AML-193 (cell line): ENCODE results near the gene EVI5L.
"Not testable (repeated sequence)": the region's sequence is repeated elsewhere in the genome, so short reads cannot be mapped to it uniquely, and the experiment has no call there.

Experiments used
- DNase-seq, 2 experiments: peaks; one replicate each; lab custom pipeline; 2025; lab: John Stamatoyannopoulos, UW

Gene EVI5L

DNA sequence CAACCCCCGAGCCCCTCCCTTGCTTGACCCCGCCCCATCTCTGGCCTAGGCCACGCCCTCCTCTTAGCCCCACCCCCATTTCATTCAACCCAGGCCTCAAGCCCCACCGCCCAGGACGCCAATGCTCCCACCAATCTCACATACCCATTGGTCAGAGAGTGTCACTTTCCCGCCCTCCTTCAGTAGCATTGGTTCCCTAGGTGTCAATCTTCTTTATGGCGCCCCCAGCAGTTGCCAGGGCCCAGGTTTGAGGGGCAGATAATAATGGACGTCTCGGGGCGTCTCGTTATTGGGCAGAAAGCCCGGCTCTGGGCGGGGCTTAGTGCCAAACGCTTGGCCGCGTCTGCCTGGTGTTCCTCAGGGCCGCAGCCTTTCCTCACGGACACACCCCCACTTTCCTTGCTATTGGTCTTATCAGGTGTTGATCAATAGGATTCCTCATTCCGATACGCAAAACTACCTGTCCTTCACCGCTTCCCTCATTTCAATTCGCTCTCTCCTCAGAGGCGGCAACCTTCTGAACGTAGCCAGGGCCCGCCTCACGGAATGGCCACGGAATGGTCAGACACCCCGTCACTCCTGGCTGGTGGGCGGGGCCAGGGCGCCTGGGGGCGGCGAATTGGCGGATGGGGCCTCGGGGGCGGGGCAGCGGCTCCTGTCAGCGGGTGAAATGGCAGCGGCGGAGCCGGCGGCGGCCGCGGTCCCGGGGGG, at the start of gene EVI5L:
Gene EVI5L (plus strand): TSS at position 658 of the 711 bp plus-strand sequence. CDS start 16,325 bp downstream, outside the sequence.
- DNase-seq = peak; percentile 99 to 100

DNA sequence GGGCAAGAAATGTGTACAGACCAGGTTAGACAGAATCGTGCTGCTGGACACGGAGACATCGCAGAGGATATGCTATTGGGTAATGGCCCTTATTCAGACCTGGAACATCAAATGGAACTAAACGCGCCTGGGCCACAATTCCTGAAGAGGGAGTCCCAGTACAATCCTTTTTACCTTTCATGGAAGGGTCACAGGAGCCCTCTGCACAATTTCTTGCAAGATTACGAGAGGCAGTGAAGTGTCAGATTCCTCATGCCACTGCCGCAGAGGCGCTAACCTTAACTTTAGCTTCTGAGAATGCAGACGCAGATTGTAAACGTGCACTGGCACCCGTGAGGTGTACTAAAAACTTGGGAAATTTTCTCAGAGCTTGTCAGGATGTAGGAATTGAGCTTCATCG, 48.9 kb upstream of the EVI5L start:
- no peak for DNase-seq

DNA sequence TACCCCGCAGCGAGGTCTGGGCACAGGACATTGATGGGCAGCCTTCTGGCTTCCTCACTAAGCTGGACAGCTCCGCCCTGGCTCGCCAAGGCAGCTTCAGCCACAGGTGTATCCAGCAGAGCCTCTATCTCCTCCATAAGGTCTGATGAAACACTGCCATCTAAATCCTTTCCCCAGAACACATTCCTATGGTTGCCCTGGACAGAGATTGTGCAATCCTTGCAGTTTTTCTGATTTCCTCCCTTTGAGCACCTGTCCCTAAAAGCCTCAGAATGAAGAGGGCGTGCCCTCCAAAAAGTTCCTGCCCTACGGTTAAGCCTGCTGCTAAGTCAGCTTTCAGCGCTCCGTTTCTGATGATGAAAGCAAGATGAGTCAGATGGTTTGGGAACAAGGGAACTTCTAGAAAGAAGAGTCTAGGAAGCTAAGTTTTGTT, 46.0 kb upstream of the EVI5L start:
- peak; percentile 53 to 60 for DNase-seq

DNA sequence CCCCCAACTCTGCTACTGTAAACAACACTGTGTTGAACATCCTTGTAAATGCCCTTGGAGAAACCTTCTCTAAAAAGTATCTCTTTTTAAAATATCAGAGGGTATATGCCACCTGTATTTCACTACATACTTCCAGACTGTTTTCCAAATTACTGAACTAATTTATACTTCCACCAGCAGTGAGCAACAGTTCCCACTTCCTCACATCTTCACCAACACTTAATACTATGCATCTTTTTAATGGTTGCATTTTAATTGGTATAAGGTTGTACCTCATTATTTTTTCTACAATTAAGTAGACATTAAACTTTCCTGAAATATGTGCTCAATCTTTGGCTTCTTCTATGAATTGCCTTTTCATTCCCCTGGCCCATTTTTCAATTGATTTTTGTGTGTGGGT, 45.2 kb upstream of the EVI5L start:
- no peak for DNase-seq

DNA sequence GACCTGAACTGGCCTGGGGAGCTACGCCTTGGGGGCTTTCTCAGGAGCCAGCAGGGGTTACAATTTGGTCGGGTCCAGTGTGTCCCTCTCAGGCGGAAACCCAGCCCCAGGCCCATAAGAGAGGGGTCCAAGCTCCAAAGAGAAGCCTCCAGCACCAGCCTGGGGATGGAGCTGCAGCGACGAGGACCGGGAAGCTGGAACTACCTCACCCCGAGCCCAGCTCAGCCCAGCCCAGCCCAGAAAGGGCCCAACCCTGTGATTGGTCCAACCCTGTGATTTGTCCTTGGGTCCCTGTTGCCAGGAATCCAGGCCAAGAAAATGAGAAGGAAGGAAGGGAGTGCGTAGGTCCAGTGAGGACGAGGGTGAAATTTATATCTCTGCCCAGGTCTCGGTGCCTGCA, 42.9 kb upstream of the EVI5L start:
- DNase-seq = no peak

DNA sequence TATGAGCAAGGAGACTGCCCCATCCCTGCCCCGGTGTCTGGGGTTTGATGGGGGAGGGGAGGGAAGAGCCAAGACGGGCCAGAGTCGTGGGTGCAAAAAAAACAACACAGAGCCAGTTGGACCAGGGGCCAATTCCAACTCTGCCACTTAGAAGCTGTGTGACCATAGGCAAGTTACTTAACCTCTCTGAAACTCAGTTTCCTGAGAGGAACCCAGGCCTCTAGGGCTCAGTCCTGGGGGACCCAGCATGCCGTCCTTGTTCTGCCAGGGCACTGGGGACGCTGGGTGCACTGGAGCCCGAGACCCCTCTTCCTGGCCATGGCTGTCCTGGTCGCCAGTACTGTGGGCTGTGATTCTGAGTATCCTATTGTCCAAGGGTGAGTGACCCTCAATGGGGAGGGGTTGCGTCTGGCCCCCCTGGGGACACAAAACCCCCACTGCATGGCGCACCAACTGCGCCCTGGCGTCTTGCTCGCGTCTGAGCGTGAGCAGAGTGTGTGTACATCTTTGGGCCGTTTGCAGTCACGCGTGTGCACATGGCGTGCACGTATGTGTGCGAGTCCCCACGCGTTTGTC, 42.3 kb upstream of the EVI5L start:
- DNase-seq = no peak

DNA sequence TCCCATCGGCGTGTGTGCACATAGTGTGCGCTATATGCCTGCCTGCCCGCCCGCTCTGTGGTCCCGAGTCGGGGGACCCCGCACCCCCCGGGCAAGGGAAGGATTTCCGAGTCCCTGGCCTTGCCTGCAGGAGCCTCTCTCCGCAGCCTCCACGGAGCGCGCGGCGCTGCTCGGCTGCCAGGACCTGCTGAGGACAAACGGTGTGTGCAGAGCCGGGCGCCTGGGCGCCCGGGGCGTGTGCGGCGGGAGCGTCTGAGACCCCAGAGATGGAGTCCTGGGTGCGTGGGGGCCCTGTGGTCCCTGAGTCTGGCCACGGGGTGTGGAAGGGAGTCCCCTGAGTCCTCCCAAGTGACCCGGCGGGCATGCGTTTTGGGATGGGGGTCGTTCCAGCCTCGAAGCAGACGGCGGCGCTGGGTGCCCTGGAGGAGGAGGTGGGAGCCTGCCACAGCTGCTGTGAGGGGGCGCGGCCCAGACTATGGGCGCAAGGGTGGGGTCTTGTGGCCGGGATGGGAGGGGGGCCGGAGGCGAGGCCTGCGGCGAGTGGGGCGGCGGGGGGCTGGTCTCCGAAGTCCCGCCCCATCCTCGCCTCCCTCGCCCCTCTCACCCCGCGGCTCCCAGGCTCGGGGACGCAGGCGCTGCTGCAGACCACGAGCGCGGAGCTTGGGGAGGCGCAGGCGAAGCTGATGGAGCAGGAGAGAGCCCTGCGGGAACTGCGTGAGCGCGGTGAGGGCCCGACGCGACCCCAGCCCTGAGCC, 41.7 kb upstream of the EVI5L start:
- DNase-seq = no peak

DNA sequence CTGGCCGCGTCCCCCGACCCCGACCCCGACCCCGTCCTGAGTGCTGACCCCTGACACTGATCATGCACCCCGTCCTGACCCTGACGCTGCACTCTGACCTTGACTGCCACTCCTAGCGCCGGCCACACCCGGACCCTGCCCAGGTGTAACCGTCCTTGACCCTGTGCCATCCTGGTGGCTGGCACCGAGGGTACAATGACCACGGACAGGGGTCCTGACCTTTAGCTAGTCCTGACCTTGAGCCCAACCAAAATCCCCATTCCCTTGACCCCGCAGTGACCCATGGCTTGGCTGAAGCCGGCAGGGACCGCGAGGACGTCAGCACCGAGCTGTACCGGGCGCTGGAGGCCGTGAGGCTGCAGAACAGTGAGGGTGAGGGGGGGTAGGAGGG, 41.1 kb upstream of the EVI5L start:
- DNase-seq = no peak

DNA sequence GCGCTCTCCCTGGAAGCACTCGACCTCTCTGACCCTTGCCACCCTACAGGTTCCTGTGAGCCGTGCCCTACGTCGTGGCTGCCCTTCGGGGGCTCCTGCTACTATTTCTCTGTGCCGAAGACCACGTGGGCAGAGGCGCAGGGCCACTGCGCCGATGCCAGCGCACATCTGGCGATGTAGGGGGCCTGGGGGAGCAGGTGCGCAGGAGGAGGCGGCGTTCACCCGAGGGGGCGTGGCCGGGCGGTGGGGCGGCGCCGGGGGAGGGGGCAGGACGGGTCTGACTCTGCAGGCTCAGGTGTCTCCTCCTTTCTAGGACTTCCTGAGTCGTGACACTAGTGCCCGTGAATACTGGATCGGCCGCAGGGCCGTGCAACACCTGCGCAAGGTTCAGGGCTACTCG, 40.6 kb upstream of the EVI5L start:
- no peak for DNase-seq

DNA sequence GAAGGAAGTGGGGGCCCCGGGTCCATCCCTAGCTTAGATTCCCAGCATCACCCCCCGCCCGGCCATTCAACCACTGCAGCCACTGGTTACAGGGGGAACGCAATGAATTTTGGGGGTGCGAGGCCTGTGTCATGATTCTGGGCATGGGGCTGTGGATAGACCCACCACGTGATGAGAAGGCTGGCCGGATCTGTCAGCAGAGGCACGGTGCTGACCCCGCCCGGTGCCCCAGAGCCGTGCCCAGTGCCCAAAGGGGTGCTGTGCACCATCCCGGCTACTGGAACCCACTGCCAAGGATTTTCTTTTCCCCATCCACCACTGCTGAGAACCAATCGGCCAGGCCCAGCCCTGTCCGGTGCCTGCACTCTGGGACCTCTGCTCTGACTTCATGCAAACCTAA, 39.6 kb upstream of the EVI5L start:
- no peak for DNase-seq

DNA sequence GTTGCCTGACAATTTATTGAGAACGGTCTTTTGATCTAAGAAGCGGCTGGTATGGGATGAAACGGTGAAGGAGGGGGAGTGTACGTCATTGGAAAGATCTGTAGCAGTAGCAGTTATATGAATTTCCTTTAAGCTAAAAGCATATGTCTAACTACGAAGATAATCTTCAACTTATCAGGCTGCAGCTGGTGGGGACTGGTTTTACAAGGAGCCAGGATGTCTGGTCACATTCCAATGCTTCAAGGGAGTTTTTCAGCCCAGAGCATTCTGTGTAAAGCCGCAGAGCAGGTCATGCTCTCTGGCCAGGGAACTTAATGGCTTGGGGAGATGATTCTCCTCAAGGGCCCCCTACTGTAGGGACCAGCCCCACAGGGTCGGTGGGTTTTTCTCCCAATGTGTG, 37.7 kb upstream of the EVI5L start:
- DNase-seq = no peak

DNA sequence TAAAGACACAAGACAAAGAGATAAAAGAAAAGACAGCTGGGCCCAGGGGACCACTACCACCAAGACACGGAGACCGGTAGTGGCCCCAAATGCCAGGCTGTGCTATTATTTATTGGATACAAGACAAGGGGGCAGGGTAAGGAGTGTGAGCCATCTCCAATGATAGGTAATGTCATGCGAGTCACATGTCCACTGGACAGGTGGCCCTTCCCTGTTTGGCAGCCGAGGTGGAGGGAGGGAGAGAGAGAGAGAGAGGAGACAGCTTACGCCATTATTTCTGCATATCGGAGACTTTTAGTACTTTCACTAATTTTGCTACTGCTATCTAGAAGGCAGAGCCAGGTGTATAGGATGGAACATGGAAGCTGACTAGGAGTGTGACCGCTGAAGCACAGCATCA, 37.3 kb upstream of the EVI5L start:
- DNase-seq = not testable (repeated sequence)

DNA sequence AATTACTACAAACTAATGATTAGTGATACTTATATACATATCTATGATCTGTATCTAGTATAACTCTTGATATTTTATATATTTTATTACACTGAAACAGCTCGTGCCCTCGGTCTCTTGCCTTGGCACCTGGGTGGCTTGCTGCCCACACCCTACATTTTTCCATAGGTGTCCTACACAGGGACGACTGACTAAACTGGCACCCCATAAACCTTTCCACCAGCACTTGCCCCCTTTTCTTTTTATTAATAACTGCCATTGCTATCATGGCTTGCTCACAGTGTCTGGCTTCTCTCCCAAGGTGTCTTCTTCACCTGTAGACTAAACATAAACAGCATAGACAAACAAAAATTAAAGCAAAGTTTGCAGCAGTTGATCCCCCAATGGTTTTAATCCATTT, 36.5 kb upstream of the EVI5L start:
- DNase-seq = no peak

DNA sequence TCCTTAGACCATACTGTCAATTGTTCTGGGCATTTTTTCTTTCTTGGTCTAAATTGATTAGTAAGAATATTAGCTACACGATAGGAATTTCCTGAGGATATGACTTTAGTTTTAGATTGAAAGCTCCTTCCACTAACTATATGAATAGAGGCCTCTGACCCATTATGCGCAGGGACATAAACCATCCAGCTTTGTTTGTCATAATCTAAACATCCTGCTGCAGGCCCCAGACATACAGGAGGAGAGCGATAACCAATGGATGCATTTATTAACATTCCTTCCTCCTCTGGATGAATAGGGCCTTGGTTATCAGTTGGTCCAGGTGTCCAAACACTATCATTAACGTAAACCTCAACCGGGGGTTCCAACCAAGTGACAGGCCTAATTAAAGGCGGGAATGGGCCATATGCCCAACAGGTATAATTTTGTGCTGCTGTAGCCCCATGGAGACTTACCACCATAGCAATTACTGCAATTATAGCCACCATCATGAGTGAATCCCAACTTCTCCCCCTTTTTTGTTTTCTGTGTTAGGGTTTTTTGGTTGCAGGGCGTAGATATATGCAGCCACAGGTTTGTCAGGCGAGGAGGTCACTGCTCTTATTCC, 34.4 kb upstream of the EVI5L start:
- no peak for DNase-seq

DNA sequence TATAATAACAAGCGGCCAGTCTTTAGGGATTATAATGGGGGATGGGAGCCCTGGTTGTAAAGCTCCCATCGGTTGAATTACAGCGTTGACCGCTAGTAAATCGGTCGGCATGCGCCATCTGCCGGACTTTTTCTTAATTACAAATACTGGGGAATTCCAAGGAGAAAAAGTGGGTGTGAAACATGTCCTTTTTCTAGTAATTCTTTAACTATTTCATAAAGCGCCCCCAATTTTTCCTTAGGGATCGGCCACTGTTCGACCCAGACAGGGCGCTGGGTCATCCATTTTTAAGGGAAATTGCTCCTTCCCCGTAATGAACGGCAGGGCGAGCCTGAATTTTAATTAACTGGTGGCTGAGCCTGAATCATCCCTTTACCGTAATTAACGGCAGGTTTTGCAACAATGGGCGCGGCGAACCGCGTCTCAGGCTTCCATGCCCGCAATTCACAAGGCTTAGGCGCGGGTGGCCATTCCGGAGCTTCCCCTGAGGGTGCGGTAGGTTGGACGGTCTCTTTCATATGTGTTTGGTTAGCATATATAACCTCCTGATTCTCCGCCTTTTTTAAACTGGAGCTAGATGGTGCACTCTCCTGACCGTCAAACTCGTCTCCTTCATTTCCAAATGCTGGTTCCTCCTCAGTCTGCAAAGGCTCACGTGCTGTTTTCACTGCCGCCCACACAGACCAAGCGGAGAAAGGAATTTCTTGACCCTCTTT, 30.2 kb upstream of the EVI5L start:
- peak; percentile 69 to 73 for DNase-seq

DNA sequence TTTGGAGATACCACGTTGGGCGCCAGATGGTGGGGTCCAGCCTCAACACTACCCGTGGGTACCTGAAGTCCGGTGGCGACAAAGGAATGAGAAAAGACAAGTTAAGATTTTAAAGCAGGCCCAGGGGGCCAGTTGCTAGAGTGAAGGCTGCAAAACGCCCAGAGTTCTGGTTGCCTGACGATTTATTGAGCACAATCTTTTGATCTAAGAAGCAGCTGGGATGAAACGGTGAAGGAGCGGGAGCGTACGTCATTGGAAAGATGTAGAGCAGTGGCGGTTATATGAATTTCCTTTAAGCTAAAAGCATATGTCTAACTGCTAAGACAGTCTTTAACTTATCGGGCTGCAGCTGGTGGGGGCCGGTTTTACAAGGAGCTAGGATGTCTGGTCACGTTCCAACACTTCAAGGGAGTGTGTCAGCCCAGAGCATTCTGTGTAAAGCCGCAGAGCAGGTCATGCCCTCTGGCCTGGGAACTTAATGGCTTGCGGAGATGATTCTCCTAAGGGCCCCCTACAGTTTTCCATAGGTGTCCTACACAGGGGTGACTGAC, 28.9 kb upstream of the EVI5L start:
- no peak for DNase-seq

DNA sequence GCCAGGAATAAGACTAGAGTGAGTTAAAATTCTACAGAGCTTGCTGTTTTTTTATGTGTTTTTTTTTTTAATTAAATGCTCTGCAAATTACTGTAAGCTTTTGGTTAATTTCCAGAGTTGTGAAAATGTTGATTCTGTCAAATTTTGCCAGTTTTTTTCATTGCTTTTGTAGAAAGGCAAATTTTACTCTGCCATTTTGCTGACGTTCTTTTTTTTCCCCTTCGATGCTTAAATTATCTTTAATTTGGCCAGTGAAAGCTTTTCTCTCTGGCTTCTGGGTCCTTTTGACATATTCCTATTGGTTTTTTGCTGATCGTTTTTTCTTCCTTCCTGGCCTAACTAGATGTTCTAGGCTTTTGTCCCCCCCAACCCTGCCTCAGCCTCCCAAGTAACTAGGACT, 23.8 kb upstream of the EVI5L start:
- DNase-seq = no peak

DNA sequence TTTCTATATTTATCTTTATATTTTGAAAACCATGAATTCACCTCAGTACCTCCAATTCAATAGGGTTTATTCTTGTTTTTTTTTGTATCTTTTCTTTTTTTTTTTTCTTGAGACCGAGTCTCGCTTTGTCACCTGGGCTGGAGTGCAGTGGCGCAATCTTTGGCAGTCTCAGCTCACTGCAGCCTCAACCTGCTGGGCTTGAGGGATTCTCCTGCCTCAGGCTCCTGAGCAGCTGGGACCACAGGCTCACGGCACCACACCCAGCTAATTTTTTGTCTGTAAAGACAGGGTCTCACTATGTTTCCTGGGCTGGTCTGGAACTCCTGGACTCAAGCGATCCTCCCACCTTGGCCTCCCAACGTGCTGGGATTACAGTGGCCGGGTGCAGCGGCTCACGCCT, 23.1 kb upstream of the EVI5L start:
- DNase-seq = no peak

DNA sequence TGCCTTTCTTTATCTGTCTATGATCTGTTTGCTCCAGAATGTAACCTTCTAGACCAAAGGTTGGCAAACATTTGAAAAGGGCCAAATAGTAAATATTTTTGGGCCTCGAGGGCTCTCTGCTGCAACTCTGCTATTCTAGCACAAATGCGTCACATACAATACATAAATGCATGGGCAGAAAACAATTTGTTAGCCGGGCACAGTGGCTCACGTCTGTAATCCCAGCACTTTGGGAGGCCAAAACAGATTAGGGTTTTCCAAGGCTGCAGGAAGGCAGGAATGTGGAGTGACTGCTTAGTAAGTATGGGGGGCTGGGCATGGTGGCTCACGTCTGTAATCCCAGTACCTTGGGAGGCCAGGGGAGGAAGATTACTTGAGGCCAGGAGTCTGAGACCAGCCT, 21.9 kb upstream of the EVI5L start:
- DNase-seq = no peak

DNA sequence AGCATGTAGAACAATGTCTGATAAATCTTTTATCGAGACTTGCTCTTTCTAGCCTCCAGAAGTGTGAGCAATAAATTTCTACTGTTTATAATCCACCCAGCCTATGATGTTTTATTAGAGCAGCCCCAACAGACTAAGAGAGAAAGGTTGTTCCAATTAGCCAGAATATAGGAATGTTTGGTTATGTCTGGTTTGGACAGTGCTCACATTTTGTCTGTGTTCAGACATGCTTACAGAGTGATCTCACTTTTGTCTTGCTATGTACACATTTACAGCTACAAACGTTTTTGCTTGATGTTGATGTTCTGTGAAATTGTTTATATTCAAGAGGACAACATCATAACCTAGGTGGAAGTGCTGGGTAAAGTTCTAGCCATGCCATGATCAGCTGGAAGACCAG, 18.0 kb upstream of the EVI5L start:
- no peak for DNase-seq

DNA sequence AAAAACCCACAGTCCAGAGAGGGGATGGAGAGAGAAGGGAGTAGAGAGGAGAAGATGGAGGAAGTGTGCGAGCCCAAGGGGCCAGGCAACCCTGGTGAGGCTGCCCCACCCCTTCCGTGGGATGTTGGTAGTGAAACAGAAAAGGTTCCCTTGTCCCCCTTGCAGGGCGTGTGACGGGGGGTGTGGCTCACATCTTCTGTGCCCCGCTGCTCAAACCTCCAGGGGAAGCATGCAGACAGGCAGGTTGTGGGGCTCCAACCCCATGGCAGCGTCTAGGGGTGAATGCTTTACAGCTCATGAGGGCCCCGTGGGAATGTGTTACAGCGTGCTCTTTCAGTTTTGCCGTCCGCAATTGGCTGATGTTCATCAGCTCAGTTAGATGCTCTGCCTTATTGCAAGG, 14.7 kb upstream of the EVI5L start:
- no peak for DNase-seq

DNA sequence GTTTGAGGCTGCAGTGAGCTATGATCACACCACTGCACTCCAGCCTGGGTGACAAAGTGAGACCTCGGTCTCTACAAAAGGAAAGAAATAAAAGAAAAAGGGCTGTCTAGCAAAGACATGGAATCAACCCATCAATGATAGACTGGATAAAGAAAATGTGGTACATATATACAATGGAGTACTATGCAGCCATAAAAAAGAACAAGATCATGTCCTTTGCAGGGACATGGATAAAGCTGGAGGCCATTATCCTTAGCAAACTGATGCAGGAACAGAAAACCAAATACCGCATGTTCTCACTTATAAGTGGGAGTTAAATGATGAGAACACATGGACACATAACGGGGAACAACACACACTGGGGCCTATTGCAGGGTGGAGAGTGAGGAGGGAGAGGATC, 14.0 kb upstream of the EVI5L start:
- DNase-seq = not testable (repeated sequence)
